ENCODE data around the gene RBM33. TPM values are rescaled to one million over a fixed set of nuclear protein-coding genes. Genes with fewer than 3 reads are reported as not detected.

RBM33 gene
- total and polyA plus RNA-seq, 2 of the 13 experiments (the other 11 are each of a cell fraction or from before 2014, with no cell fraction given) = 12.4 to 28.9 TPM

DNA sequence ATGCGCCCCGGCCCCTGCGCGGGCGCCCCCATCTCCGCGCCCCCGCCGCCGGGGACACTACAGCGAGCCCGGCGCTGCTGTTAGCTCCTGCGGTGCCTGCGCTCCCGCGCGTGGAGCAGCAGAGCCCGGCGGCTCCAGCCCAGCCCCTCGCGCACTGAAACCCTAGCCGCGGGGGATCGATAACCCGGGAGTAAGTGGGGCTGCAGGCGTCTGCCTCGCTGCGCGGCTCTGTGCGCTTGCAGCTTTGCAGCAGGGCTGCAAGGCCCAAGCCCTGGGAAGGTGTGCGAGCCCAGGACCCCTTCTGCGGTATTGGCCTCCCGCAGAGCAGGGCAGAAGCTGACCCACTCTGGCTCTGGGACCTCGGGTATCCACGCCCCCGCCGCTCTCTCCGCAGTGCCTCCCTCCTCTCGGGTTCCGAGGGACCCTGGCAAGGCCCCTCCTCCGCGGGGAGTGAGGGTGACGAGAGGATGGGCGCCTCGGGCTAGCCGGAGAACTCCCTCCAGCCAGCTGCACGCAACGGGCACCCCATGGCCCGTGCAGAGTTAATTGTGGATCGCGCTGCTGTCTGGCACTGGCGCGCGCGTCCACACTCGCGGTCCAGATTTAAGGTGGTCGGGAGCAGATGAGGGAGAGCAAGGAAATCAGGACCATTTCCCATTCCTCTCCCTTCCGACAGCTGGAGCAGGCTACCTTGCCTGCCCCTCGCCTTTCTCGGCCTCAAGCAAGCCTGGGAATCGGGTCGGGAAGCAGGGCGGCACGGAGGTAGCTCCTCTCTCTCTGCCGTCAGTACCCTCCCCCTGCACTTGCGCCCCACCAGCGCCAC, 165.7 kb downstream of the RBM33 start (continued):
- TF ChIP-seq ARID3A (IDR thresholded peaks at IDR 0.05; ENCODE audit: low read depth, low read length) (no peak), NR2C2 (CRISPR knock-in tag; IDR thresholded peaks at IDR 0.05; ENCODE audit: borderline replicate concordance) (no peak), HNRNPLL (IDR thresholded peaks at IDR 0.05; ENCODE audit: low read depth, low read length, poor library complexity, severe bottlenecking) (peak; percentile 42), RELA (CRISPR knock-in tag; IDR thresholded peaks at IDR 0.05) (no peak), SRY (CRISPR knock-in tag; IDR thresholded peaks at IDR 0.05) (0 out of 2 replicates have a peak, but pooled peaks have one; percentile 10), CTCF (CRISPR knock-in tag; IDR thresholded peaks at IDR 0.05) (no peak), EED (CRISPR knock-in tag; IDR thresholded peaks at IDR 0.05) (0 out of 2 replicates have a peak, but pooled peaks have one; percentile 16), ZNF776 (CRISPR knock-in tag; IDR thresholded peaks at IDR 0.05) (no peak; the same call in 1 of the 2 replicates), YEATS2 (CRISPR knock-in tag; IDR thresholded peaks at IDR 0.05; ENCODE audit: borderline replicate concordance) (0 out of 2 replicates have a peak, but pooled peaks have one; percentile 20), SAP130 (CRISPR knock-in tag; IDR thresholded peaks at IDR 0.05; ENCODE audit: low read depth) (peak; percentile 15), FOXO1 (CRISPR knock-in tag; IDR thresholded peaks at IDR 0.05) (0 out of 2 replicates have a peak, but pooled peaks have one; percentile 6)
- TF ChIP-seq, protein P1, sequence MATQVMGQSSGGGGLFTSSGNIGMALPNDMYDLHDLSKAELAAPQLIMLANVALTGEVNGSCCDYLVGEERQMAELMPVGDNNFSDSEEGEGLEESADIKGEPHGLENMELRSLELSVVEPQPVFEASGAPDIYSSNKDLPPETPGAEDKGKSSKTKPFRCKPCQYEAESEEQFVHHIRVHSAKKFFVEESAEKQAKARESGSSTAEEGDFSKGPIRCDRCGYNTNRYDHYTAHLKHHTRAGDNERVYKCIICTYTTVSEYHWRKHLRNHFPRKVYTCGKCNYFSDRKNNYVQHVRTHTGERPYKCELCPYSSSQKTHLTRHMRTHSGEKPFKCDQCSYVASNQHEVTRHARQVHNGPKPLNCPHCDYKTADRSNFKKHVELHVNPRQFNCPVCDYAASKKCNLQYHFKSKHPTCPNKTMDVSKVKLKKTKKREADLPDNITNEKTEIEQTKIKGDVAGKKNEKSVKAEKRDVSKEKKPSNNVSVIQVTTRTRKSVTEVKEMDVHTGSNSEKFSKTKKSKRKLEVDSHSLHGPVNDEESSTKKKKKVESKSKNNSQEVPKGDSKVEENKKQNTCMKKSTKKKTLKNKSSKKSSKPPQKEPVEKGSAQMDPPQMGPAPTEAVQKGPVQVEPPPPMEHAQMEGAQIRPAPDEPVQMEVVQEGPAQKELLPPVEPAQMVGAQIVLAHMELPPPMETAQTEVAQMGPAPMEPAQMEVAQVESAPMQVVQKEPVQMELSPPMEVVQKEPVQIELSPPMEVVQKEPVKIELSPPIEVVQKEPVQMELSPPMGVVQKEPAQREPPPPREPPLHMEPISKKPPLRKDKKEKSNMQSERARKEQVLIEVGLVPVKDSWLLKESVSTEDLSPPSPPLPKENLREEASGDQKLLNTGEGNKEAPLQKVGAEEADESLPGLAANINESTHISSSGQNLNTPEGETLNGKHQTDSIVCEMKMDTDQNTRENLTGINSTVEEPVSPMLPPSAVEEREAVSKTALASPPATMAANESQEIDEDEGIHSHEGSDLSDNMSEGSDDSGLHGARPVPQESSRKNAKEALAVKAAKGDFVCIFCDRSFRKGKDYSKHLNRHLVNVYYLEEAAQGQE (IDR thresholded peaks at IDR 0.05; ENCODE audit: borderline replicate concordance in 1 of 2, low read depth in 1 of 2, low read length in 2 of 2) = no peak
- TF ChIP-seq, protein P2, sequence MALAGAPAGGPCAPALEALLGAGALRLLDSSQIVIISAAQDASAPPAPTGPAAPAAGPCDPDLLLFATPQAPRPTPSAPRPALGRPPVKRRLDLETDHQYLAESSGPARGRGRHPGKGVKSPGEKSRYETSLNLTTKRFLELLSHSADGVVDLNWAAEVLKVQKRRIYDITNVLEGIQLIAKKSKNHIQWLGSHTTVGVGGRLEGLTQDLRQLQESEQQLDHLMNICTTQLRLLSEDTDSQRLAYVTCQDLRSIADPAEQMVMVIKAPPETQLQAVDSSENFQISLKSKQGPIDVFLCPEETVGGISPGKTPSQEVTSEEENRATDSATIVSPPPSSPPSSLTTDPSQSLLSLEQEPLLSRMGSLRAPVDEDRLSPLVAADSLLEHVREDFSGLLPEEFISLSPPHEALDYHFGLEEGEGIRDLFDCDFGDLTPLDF (CRISPR knock-in tag; IDR thresholded peaks at IDR 0.05) = no peak
- TF ChIP-seq, protein P3, sequence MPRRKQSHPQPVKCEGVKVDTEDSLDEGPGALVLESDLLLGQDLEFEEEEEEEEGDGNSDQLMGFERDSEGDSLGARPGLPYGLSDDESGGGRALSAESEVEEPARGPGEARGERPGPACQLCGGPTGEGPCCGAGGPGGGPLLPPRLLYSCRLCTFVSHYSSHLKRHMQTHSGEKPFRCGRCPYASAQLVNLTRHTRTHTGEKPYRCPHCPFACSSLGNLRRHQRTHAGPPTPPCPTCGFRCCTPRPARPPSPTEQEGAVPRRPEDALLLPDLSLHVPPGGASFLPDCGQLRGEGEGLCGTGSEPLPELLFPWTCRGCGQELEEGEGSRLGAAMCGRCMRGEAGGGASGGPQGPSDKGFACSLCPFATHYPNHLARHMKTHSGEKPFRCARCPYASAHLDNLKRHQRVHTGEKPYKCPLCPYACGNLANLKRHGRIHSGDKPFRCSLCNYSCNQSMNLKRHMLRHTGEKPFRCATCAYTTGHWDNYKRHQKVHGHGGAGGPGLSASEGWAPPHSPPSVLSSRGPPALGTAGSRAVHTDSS (CRISPR knock-in tag; conservative IDR thresholded peaks at IDR 0.05) = no peak
- TF ChIP-seq, protein P4, sequence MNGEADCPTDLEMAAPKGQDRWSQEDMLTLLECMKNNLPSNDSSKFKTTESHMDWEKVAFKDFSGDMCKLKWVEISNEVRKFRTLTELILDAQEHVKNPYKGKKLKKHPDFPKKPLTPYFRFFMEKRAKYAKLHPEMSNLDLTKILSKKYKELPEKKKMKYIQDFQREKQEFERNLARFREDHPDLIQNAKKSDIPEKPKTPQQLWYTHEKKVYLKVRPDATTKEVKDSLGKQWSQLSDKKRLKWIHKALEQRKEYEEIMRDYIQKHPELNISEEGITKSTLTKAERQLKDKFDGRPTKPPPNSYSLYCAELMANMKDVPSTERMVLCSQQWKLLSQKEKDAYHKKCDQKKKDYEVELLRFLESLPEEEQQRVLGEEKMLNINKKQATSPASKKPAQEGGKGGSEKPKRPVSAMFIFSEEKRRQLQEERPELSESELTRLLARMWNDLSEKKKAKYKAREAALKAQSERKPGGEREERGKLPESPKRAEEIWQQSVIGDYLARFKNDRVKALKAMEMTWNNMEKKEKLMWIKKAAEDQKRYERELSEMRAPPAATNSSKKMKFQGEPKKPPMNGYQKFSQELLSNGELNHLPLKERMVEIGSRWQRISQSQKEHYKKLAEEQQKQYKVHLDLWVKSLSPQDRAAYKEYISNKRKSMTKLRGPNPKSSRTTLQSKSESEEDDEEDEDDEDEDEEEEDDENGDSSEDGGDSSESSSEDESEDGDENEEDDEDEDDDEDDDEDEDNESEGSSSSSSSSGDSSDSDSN (CRISPR knock-in tag; IDR thresholded peaks at IDR 0.05) = peak; percentile 22; the same call in 1 of the 2 replicates
